GM13977 (cell line): ENCODE measurements around the gene HDGFL1.

Experiments used
- DNase-seq: peaks from one replicate; pipeline ENCODE4 v3.0.0; 2012; ENCODE audit warnings: low spot score
- CTCF ChIP-seq: IDR thresholded peaks from 2 replicates; pipeline ENCODE4 v1.5.1; 2012; ENCODE audit warnings: mild to moderate bottlenecking, control low read depth; ENCODE audit not compliant: insufficient read depth; ENCODE audit errors: extremely low read depth, missing control alignments
- in situ Hi-C: fragments of 300-500 bp; cut with MboI; formaldehyde crosslinking; loops from one replicate; pipeline ENCODE4 v1.12.0; 2022; ENCODE audit warnings: low sequenced_read_pairs, low pct_unique_long_range_greater_than_20kb, mixed read lengths, inconsistent platforms; ENCODE audit not compliant: unreplicated experiment

HDGFL1 gene

DNA sequence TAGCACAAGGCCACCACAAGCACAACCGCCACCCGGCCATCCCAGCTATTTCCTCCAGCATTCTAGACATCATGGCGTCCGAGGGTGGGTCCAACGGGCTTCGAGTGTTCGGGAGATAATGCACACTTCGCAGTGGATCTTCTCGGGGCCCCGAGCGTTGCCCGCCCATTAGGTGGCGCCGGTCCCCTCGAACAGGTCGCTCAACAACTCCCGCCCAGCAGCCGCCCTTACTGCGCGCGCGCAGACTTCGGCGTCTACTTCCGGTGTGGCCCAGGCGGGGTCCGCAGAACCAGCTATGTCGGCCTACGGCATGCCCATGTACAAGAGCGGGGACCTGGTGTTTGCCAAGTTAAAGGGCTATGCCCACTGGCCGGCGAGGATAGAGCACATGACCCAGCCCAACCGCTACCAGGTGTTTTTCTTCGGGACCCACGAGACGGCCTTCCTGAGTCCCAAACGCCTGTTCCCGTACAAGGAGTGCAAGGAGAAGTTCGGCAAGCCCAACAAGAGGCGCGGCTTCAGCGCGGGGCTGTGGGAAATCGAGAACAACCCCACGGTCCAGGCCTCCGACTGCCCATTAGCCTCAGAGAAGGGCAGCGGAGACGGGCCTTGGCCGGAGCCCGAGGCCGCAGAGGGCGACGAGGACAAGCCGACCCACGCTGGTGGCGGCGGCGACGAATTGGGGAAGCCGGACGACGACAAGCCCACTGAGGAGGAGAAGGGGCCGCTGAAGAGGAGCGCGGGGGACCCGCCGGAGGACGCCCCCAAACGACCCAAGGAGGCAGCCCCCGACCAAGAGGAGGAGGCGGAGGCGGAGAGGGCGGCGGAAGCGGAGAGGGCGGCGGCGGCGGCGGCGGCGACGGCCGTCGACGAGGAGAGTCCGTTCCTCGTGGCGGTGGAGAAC is at the start of gene HDGFL1:
Gene HDGFL1 (plus strand): TSS at position 286 of the 904 bp plus-strand sequence. CDS start 10 bp downstream, at position 296.
- in situ Hi-C loops: no loop called here
- DNase-seq: peak; percentile 6
- TF ChIP-seq CTCF: no peak

DNA sequence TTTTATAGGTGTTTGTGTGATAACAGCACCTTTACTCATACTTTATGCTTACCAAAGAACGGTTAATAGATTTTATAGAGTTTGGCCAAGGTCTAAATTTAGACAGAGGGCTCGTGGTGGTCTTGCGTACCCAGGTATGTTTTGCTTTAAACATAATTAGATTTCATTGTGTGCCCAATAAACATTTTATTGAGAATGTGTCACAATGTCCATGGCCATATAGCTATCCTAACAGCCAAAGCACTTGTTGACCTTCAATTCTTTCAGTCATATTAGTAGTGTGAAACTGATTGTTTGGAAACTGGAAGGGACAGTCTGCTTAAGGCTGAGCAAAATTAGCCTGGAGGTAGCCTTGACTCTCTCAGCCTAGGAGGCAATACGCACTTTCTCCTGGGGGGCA is 48.3 kb upstream of the HDGFL1 start:
- no peak for DNase-seq
- TF ChIP-seq CTCF: no peak
- in situ Hi-C loops: no loop called here

DNA sequence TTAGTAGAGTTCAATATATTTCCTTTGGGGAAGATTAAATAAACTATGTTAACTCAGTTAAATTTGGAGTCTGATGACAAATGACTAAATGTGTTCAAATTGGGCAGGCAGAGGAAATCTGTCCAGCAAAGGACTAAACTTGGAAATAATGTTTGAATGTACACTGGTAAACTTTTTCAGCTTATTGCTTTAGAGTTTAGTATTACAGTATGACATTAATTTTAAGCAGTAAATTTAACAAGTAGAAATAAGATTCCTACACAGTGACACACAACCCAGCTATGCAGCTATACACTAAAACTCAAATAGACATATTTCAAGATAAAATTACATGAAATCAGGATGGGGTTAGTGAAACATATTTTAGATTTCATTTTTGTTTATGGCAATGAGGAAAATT is 42.6 kb upstream of the HDGFL1 start:
- no peak for TF ChIP-seq CTCF
- in situ Hi-C loops: no loop called here
- DNase-seq: no peak

- no peak for DNase-seq
- TF ChIP-seq CTCF: no peak
- in situ Hi-C loops: no loop called here
Observed at GRCh38 chr6:22529866-22530265, 39.5 kb upstream of the HDGFL1 start.

GRCh38 chr6:22530506-22530905 is 38.9 kb upstream of the HDGFL1 start:
- DNase-seq: no peak
- no peak for TF ChIP-seq CTCF
- in situ Hi-C loops: no loop called here

DNA sequence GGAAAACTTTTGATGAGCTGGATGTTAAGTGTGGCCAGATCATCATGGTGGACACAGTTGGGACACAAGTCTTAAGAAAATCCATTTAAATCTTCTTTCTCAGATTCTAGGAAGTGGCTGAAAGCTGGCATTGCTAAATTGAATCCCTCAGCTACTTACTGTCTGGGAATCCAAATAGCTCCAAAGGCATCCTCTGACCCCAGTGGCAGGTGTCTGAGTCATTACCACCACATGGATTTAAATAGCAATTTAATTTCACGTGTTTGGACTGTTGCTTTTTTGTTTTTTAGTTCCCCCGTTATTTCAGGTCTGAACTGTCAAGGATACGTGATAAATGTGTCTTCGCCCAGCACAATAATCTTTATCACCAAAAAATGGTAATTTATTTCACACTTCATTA is 33.2 kb upstream of the HDGFL1 start:
- in situ Hi-C loops: no loop called here
- DNase-seq: no peak
- TF ChIP-seq CTCF: no peak
